Astrocyte (in vitro differentiated cells and primary cell): ENCODE measurements around the gene ASPSCR1. TPM values are rescaled to one million over a fixed set of nuclear protein-coding genes. Genes with fewer than 3 reads are reported as not detected.

Experiments
- DNase-seq: peaks from one replicate; pipeline ENCODE4 v3.0.0-alpha.2; 2010; ENCODE audit warnings: low read depth
- FAIRE-seq: peaks from 2 replicates; lab custom pipeline; 2011; peaks lifted over from hg19 to GRCh38; lab: Jason Lieb, UNC
- H2AFZ ChIP-seq: 2 replicates; pipeline ENCODE4 v1.6.0; 2012; ENCODE audit warnings: low read depth, low read length, inconsistent platforms
- H3K27ac ChIP-seq: 2 replicates; pipeline ENCODE4 v1.5.1; 2011; ENCODE audit warnings: low read depth, low read length, inconsistent platforms
- H3K27me3 ChIP-seq: 2 replicates; pipeline ENCODE4 v1.6.0; 2011; ENCODE audit warnings: low read length, inconsistent platforms; ENCODE audit not compliant: insufficient read depth
- H3K36me3 ChIP-seq: 2 replicates; pipeline ENCODE4 v1.5.1; 2011; ENCODE audit warnings: low read length, inconsistent platforms; ENCODE audit not compliant: insufficient read depth
- H3K4me1 ChIP-seq: 2 replicates; pipeline ENCODE4 v1.5.1; 2011; ENCODE audit warnings: low read length, inconsistent platforms; ENCODE audit not compliant: insufficient read depth
- H3K4me2 ChIP-seq: 2 replicates; pipeline ENCODE4 v1.6.0; 2012; ENCODE audit warnings: low read length, inconsistent platforms
- H3K4me3 ChIP-seq: 2 replicates; pipeline ENCODE4 v1.5.1; 2011; ENCODE audit warnings: low read depth, mild to moderate bottlenecking, low read length, inconsistent platforms; ENCODE audit not compliant: insufficient read depth
- H3K79me2 ChIP-seq: 2 replicates; pipeline ENCODE4 v1.6.0; 2012; ENCODE audit warnings: mild to moderate bottlenecking, low read length, inconsistent platforms; ENCODE audit not compliant: insufficient read depth
- H3K9ac ChIP-seq: 2 replicates; pipeline ENCODE4 v1.6.0; 2012; ENCODE audit warnings: mild to moderate bottlenecking, low read length, inconsistent platforms
- H3K9me3 ChIP-seq: 2 replicates; pipeline ENCODE4 v1.5.1; 2012; ENCODE audit warnings: low read depth, mild to moderate bottlenecking, low read length, inconsistent platforms; ENCODE audit not compliant: insufficient read depth
- H4K20me1 ChIP-seq: 2 replicates; pipeline ENCODE4 v1.6.0; 2012; ENCODE audit warnings: low read length, inconsistent platforms; ENCODE audit not compliant: insufficient read depth
- H3K27ac Mint-ChIP-seq: one replicate; pipeline ENCODE4 v1.8.0; 2021; ENCODE audit warnings: mild to moderate bottlenecking, mixed read lengths; ENCODE audit not compliant: unreplicated experiment
- H3K27me3 Mint-ChIP-seq: one replicate; pipeline ENCODE4 v1.8.0; 2021; ENCODE audit warnings: low read depth, mixed read lengths; ENCODE audit not compliant: unreplicated experiment
- H3K36me3 Mint-ChIP-seq: one replicate; pipeline ENCODE4 v1.8.0; 2021; ENCODE audit warnings: low read depth, mixed read lengths; ENCODE audit not compliant: unreplicated experiment
- H3K4me1 Mint-ChIP-seq: one replicate; pipeline ENCODE4 v1.8.0; 2021; ENCODE audit warnings: low read depth, mixed read lengths; ENCODE audit not compliant: unreplicated experiment
- H3K4me3 Mint-ChIP-seq: one replicate; pipeline ENCODE4 v1.8.0; 2021; ENCODE audit warnings: mild to moderate bottlenecking, moderate library complexity, mixed read lengths; ENCODE audit not compliant: unreplicated experiment
- H3K9me3 Mint-ChIP-seq: one replicate; pipeline ENCODE4 v1.8.0; 2021; ENCODE audit warnings: mild to moderate bottlenecking, mixed read lengths; ENCODE audit not compliant: unreplicated experiment
- CTCF ChIP-seq: IDR thresholded peaks from 2 replicates; pipeline ENCODE4 v1.5.1; 2011; ENCODE audit warnings: low read depth, mild to moderate bottlenecking, inconsistent platforms, low read length, moderate library complexity; ENCODE audit not compliant: insufficient read depth
- EZH2 ChIP-seq: IDR thresholded peaks from 2 replicates; pipeline ENCODE4 v1.6.1; 2012; ENCODE audit warnings: mild to moderate bottlenecking, low read length, inconsistent platforms; ENCODE audit not compliant: insufficient read depth
- total RNA-seq: library from RNA; stranded (reverse); gene quantifications from 2 replicates; pipeline ENCODE4 v1.2.1, GENCODE V29; 2021

ASPSCR1 gene
- total RNA-seq, 1 donor from 2014 or later: 25.5 TPM

GRCh38 chr17:82031303-82031884, 54.0 kb downstream of the ASPSCR1 start, which contains the start of gene RAC3:
RAC3 (plus strand) TSS chr17:82031678; CDS start chr17:82031762, 84 bp downstream.
- H3K27me3 Mint-ChIP-seq: peaks cover 8% of the 10 kb centered on the region
- no peaks in the 10 kb centered on the region for H3K36me3 ChIP-seq
- TF ChIP-seq EZH2 (no peak), CTCF (no peak)
- H3K4me1 Mint-ChIP-seq: no peaks in the 10 kb centered on the region
- peak within 1 kb of the TSS; percentile 91 for H3K4me2 ChIP-seq
- no peaks in the 10 kb centered on the region for H4K20me1 ChIP-seq
- no peak for DNase-seq
- no peaks in the 10 kb centered on the region for H3K27me3 ChIP-seq
- no peak within 1 kb of the TSS for H3K27ac ChIP-seq
- peaks cover 13% of the 10 kb centered on the region for H3K36me3 Mint-ChIP-seq
- H3K79me2 ChIP-seq: peaks cover 5% of the 10 kb centered on the region
- H2AFZ ChIP-seq: peak within 1 kb of the TSS; percentile 87
- H3K27ac Mint-ChIP-seq: no peak within 1 kb of the TSS
- H3K9ac ChIP-seq: peak within 1 kb of the TSS; percentile 67
- no peaks in the 10 kb centered on the region for H3K9me3 ChIP-seq
- H3K4me3 Mint-ChIP-seq: peak within 1 kb of the TSS; percentile 80
- peak within 1 kb of the TSS; percentile 59 for H3K4me3 ChIP-seq
- FAIRE-seq: no peak
- no peaks in the 10 kb centered on the region for H3K9me3 Mint-ChIP-seq
- H3K4me1 ChIP-seq: peaks cover 15% of the 10 kb centered on the region

- Histone ChIP-seq H4K20me1 (peaks cover 3% of the 10 kb centered on the region), H3K4me3 (peak overlapping the region; percentile 49), H3K27me3 (no peaks in the 10 kb centered on the region), H3K4me2 (peak overlapping the region; percentile 86), H3K4me1 (peaks cover 20% of the 10 kb centered on the region), H3K27ac (no peak overlapping the region), H2AFZ (peak overlapping the region; percentile 60), H3K36me3 (no peaks in the 10 kb centered on the region), H3K9ac (peak overlapping the region; percentile 67), H3K9me3 (no peaks in the 10 kb centered on the region), H3K79me2 (peaks cover 10% of the 10 kb centered on the region)
- TF ChIP-seq EZH2 (no peak), CTCF (no peak)
- Mint-ChIP-seq H3K27ac (no peak overlapping the region), H3K27me3 (peaks cover 8% of the 10 kb centered on the region), H3K4me1 (no peaks in the 10 kb centered on the region), H3K4me3 (peak overlapping the region; percentile 80), H3K9me3 (no peaks in the 10 kb centered on the region), H3K36me3 (peaks cover 13% of the 10 kb centered on the region)
- DNase-seq (no peak), FAIRE-seq (no peak)
Measured at GRCh38 chr17:82031885-82032627, 54.6 kb downstream of the ASPSCR1 start.
